HEK293T (cell line): Measurements from ENCODE around the gene TM4SF1.

Experiments used
- ARNT ChIP-seq: fragments of 450-650 bp; IDR thresholded peaks from 2 replicates; pipeline ENCODE4 v1.6.1; 2017; ENCODE audit warnings: mild to moderate bottlenecking
- BHLHE40 ChIP-seq: fragments of 450-650 bp; IDR thresholded peaks from 2 replicates; pipeline ENCODE4 v1.6.1; 2016; ENCODE audit warnings: mild to moderate bottlenecking, moderate library complexity, borderline replicate concordance
- CTBP1 ChIP-seq: fragments of 450-650 bp; IDR thresholded peaks from 2 replicates; pipeline ENCODE4 v1.6.1; 2016; ENCODE audit warnings: borderline replicate concordance
- ELF4 ChIP-seq: fragments of 450-650 bp; IDR thresholded peaks from 2 replicates; pipeline ENCODE4 v1.6.1; 2017; ENCODE audit warnings: antibody characterized with exemption
- FOXA1 ChIP-seq: fragments of 450-650 bp; IDR thresholded peaks from 2 replicates; pipeline ENCODE4 v1.6.1; 2016; ENCODE audit warnings: mild to moderate bottlenecking
- FOXK2 ChIP-seq: fragments of 450-650 bp; IDR thresholded peaks from 2 replicates; pipeline ENCODE4 v1.6.1; 2016; ENCODE audit warnings: mild to moderate bottlenecking
- FOXM1 ChIP-seq: fragments of 450-650 bp; IDR thresholded peaks from 2 replicates; pipeline ENCODE4 v1.6.1; 2017; ENCODE audit warnings: mild to moderate bottlenecking, borderline replicate concordance
- L3MBTL2 ChIP-seq: fragments of 450-650 bp; conservative IDR thresholded peaks from 2 replicates; pipeline ENCODE4 v1.6.1; 2016; ENCODE audit warnings: mild to moderate bottlenecking
- NFRKB ChIP-seq: fragments of 450-650 bp; IDR thresholded peaks from 2 replicates; pipeline ENCODE4 v1.6.1; 2016; ENCODE audit warnings: mild to moderate bottlenecking, moderate library complexity
- SP1 ChIP-seq: fragments of 450-650 bp; IDR thresholded peaks from 2 replicates; pipeline ENCODE4 v1.6.1; 2017
- SUZ12 ChIP-seq: fragments of 450-650 bp; IDR thresholded peaks from 2 replicates; pipeline ENCODE4 v1.6.1; 2016; ENCODE audit warnings: mild to moderate bottlenecking
- TF ChIP-seq, protein P1 (sequence below): fragments of 450-650 bp; IDR thresholded peaks from 2 replicates; pipeline ENCODE4 v1.6.1; 2016

DNA sequence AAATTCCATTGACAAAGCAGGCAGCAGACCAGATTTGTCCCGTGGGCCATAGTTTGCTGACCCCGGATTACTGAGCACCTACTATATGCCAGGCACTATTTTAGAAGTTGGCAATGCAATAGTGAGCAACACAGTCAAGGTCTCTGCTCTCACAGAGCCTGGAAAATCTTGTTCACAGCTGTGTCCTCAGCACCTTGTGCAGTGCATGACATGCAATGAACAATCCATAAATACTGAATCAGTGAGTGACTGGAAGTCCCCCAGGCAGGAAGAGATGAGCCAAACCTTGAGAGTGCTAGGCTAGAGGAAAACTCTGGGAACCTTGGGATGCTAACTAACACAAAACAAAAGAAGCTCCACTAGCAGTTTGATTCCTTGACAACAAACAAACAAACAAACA is 14.4 kb downstream of the TM4SF1 start:
- TF ChIP-seq FOXK2 (no peak), BHLHE40 (no peak), ELF4 (no peak), L3MBTL2 (no peak), FOXA1 (no peak), SUZ12 (no peak), NFRKB (no peak), FOXM1 (no peak), SP1 (no peak), ARNT (no peak), CTBP1 (no peak)
- TF ChIP-seq, protein P1, sequence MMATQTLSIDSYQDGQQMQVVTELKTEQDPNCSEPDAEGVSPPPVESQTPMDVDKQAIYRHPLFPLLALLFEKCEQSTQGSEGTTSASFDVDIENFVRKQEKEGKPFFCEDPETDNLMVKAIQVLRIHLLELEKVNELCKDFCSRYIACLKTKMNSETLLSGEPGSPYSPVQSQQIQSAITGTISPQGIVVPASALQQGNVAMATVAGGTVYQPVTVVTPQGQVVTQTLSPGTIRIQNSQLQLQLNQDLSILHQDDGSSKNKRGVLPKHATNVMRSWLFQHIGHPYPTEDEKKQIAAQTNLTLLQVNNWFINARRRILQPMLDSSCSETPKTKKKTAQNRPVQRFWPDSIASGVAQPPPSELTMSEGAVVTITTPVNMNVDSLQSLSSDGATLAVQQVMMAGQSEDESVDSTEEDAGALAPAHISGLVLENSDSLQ = no peak
